Measurements from ENCODE around the gene NGF.

NGF gene

DNA sequence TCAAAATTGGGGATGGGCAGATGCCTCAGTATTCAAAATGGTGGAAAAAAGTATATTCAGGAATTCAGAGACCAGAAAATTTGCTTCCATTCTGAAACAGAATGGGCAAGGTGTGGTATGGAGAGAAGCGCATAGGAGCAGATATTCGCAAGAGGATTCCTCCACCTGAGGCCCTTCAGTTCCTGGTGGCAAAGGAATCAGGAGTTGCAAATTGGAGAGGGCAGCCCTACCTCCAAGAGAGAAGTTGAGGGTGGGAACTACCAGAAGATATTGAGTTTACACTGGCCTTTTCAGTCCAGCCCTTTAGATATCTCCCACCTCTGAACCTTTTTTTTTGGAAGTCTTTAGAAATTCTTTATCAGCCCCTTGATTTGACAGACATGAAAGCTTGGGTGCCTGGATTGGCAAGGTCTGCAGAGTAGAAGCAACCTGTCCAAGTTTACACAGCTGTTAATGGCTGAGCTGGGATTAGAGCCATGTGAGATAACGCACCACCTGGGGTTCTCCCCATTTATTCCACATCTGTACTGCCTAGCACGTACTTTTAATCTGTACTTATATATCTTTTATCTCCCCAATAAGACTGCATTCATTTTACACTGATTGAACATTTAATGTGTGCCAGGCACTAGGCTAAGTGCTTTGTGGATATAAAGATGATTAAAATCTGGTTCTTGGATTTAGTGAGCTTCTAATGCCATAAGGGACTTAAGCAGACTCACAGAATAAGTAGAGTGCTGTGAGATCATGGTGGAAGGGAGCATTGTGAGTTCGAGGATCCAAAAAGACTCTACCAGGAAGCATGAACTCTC is 99.5 kb downstream of the NGF start:
- H3K27ac ChIP-seq = no peak overlapping the region
- TF ChIP-seq, protein P1, sequence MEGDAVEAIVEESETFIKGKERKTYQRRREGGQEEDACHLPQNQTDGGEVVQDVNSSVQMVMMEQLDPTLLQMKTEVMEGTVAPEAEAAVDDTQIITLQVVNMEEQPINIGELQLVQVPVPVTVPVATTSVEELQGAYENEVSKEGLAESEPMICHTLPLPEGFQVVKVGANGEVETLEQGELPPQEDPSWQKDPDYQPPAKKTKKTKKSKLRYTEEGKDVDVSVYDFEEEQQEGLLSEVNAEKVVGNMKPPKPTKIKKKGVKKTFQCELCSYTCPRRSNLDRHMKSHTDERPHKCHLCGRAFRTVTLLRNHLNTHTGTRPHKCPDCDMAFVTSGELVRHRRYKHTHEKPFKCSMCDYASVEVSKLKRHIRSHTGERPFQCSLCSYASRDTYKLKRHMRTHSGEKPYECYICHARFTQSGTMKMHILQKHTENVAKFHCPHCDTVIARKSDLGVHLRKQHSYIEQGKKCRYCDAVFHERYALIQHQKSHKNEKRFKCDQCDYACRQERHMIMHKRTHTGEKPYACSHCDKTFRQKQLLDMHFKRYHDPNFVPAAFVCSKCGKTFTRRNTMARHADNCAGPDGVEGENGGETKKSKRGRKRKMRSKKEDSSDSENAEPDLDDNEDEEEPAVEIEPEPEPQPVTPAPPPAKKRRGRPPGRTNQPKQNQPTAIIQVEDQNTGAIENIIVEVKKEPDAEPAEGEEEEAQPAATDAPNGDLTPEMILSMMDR (conservative IDR thresholded peaks at IDR 0.05) = no peak
- TF ChIP-seq ZFX (IDR thresholded peaks at IDR 0.05) = no peak

DNA sequence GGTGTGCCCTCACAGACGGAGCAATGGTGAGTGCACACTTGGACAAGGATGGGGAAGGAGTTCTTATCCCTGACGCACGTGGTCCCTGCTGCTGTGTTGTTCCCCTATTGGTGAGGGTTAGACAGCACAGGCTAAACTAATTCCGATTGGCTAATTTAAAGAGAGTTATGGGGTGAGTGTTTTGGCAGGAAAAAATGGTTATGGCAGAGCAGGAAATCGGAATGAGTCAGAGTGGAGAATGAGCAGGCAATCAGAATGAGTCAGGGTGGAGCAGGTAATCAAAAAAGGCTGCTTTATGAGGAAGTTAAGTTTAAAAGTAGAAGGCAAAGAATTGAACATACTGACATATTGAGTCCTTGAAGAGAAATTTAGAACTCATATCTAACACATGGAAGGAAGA is 100.5 kb downstream of the NGF start:
- TF ChIP-seq, protein P1 (conservative IDR thresholded peaks at IDR 0.05) = no peak
- no peak for TF ChIP-seq ZFX (IDR thresholded peaks at IDR 0.05)
- no peak overlapping the region for H3K27ac ChIP-seq

GRCh38 chr1:115237023-115237422 is 101.0 kb downstream of the NGF start:
- TF ChIP-seq, protein P1 (conservative IDR thresholded peaks at IDR 0.05) = no peak
- TF ChIP-seq ZFX (IDR thresholded peaks at IDR 0.05) = no peak
- H3K27ac ChIP-seq = no peak overlapping the region
